DMS79 (cell line): Measurements from ENCODE around the gene MOCS1.
"Not testable (repeated sequence)": the region's sequence is repeated elsewhere in the genome, so short reads cannot be mapped to it uniquely, and the experiment has no call there.

Experiments used
- DNase-seq: peaks from one replicate; lab custom pipeline; 2025; lab: John Stamatoyannopoulos, UW

Gene MOCS1

GRCh38 chr6:39934131-39934757 lies at the start of gene MOCS1:
Gene MOCS1, minus strand, starts transcription at chr6:39934462. Its CDS starts 45 bp downstream, at chr6:39934417.
- DNase-seq = peak; percentile 37

- DNase-seq = no peak
Measured at GRCh38 chr6:39984051-39984450, 49.8 kb upstream of the MOCS1 start.

GRCh38 chr6:39983193-39983592 lies 48.9 kb upstream of the MOCS1 start:
- DNase-seq = no peak

- DNase-seq = no peak
Measured at GRCh38 chr6:39982720-39983119, 48.5 kb upstream of the MOCS1 start.

- peak; percentile 23 for DNase-seq
Measured at GRCh38 chr6:39980839-39981580, 46.7 kb upstream of the MOCS1 start.

GRCh38 chr6:39979461-39980328 lies 45.4 kb upstream of the MOCS1 start:
- no peak for DNase-seq

GRCh38 chr6:39978240-39978639 lies 44.0 kb upstream of the MOCS1 start:
- no peak for DNase-seq

- no peak for DNase-seq
Measured at GRCh38 chr6:39973661-39974060, 39.4 kb upstream of the MOCS1 start.

- DNase-seq = not testable (repeated sequence)
Measured at GRCh38 chr6:39972717-39973116, 38.5 kb upstream of the MOCS1 start.

GRCh38 chr6:39971131-39971530 lies 36.9 kb upstream of the MOCS1 start:
- not testable (repeated sequence) for DNase-seq

GRCh38 chr6:39965751-39966150 lies 31.5 kb upstream of the MOCS1 start:
- DNase-seq = no peak

- DNase-seq = no peak
Measured at GRCh38 chr6:39964530-39964929, 30.3 kb upstream of the MOCS1 start.

GRCh38 chr6:39964094-39964493 lies 29.8 kb upstream of the MOCS1 start:
- DNase-seq = no peak

GRCh38 chr6:39962831-39963230 lies 28.6 kb upstream of the MOCS1 start:
- no peak for DNase-seq

- no peak for DNase-seq
Measured at GRCh38 chr6:39961178-39961577, 26.9 kb upstream of the MOCS1 start.

GRCh38 chr6:39958947-39959346 lies 24.7 kb upstream of the MOCS1 start:
- no peak for DNase-seq

- DNase-seq = no peak
Measured at GRCh38 chr6:39956936-39957335, 22.7 kb upstream of the MOCS1 start.

- DNase-seq = no peak
Measured at GRCh38 chr6:39953076-39953618, 18.9 kb upstream of the MOCS1 start.

- no peak for DNase-seq
Measured at GRCh38 chr6:39952167-39952566, 17.9 kb upstream of the MOCS1 start.

GRCh38 chr6:39951716-39952115 lies 17.5 kb upstream of the MOCS1 start:
- no peak for DNase-seq

GRCh38 chr6:39951191-39951590 lies 16.9 kb upstream of the MOCS1 start:
- no peak for DNase-seq

GRCh38 chr6:39950125-39950720 lies 16.0 kb upstream of the MOCS1 start:
- DNase-seq = no peak
